Gastroesophageal sphincter (tissue), 4 donors: Measurements from ENCODE around the gene ADAMTS3. TPM values are rescaled to one million over a fixed set of nuclear protein-coding genes. Genes with fewer than 3 reads are reported as not detected.

Experiments used
- ATAC-seq: fragments of 150-250 bp; one replicate; pipeline ENCODE4 v1.9.1; 2016; ENCODE audit warnings: mild to moderate bottlenecking, moderate library complexity
- H3K27ac ChIP-seq, 4 donors: fragments of 200-600 bp; sonication (generic) in 3 of 4; 1 replicate in 3 of 4; 2 replicates in 1 of 4; pipeline ENCODE4 v1.5.1; 2016 to 2019
- H3K27me3 ChIP-seq: fragments of 200-600 bp; sonication (generic); one replicate; pipeline ENCODE4 v1.5.1; 2019
- H3K36me3 ChIP-seq, 2 donors: fragments of 200-600 bp; sonication (generic); one replicate each; pipeline ENCODE4 v1.5.1; 2019; ENCODE audit warnings: control low read depth in 1 of 2
- H3K4me1 ChIP-seq, 3 donors: fragments of 200-600 bp; sonication (generic); 1 replicate in 2 of 3; 2 replicates in 1 of 3; pipeline ENCODE4 v1.5.1; 2016 to 2019; ENCODE audit warnings: control low read depth in 2 of 3
- H3K4me3 ChIP-seq, 2 donors: fragments of 200-600 bp; sonication (generic); one replicate each; pipeline ENCODE4 v1.5.1; 2019; ENCODE audit warnings: mild to moderate bottlenecking in 1 of 2, moderate library complexity in 1 of 2
- H3K9me3 ChIP-seq, 3 donors: fragments of 200-600 bp; sonication (generic); one replicate each; pipeline ENCODE4 v1.5.1; 2017 to 2019; ENCODE audit warnings: control low read depth in 2 of 3
- CTCF ChIP-seq, 4 experiments: fragments of 200-600 bp in 2 of 4; fragments of 450-650 bp in 2 of 4; sonication (generic) in 1 of 4; IDR thresholded peaks; one replicate each; pipeline ENCODE4 v1.5.1; 2017 to 2019; ENCODE audit warnings: antibody characterized with exemption in 4 of 4, mild to moderate bottlenecking in 2 of 4, moderate library complexity in 2 of 4
- EP300 ChIP-seq: sonication (generic); formaldehyde crosslinking; IDR thresholded peaks from one replicate; pipeline ENCODE4 v1.6.1; 2017; ENCODE audit warnings: antibody characterized with exemption, mild to moderate bottlenecking
- POLR2A ChIP-seq, 2 donors: fragments of 450-650 bp; IDR thresholded peaks; one replicate each; pipeline ENCODE4 v1.6.1; 2017; ENCODE audit warnings: antibody characterized with exemption in 2 of 2, mild to moderate bottlenecking in 2 of 2, moderate library complexity in 1 of 2
- POLR2AphosphoS5 ChIP-seq: sonication (generic); formaldehyde crosslinking; IDR thresholded peaks from one replicate; pipeline ENCODE4 v1.6.1; 2017; ENCODE audit warnings: antibody characterized with exemption
- WGBS, 2 donors: methylation state at CpG; one replicate each; pipeline ENCODE4 v1.1.5; 2018; ENCODE audit warnings: low coverage in 1 of 2; 5-methylcytosine and 5-hydroxymethylcytosine counted together
- total RNA-seq, 4 donors: library from RNA; depleted of rRNA; stranded (reverse); fragments of >200 nt; gene quantifications; one replicate each; pipeline ENCODE4 v1.1.0, GENCODE V29; 2016

Gene ADAMTS3
- total RNA-seq, 4 donors from 2014 or later: 0.31 to 3.0 (median 1.1) TPM

GRCh38 chr4:72566464-72566972 lies 2.5 kb downstream of the ADAMTS3 start:
- no peak for ATAC-seq
- H3K27ac ChIP-seq: no peak overlapping the region

GRCh38 chr4:72564789-72565188 lies 4.2 kb downstream of the ADAMTS3 start:
- no peaks in the 10 kb centered on the region for H3K36me3 ChIP-seq
- H3K27ac ChIP-seq: no peak overlapping the region
- no peaks in the 10 kb centered on the region for H3K27me3 ChIP-seq
- 74 to 85% methylated on average over 2 of the region's 2 CpGs for WGBS, 2 donors
- H3K4me3 ChIP-seq: no peak overlapping the region
- TF ChIP-seq CTCF (IDR thresholded peaks at IDR 0.05): no peak
- TF ChIP-seq EP300: no peak
- no peak for TF ChIP-seq POLR2A (IDR thresholded peaks at IDR 0.05)
- no peak for TF ChIP-seq POLR2AphosphoS5
- H3K9me3 ChIP-seq: no peaks in the 10 kb centered on the region
- H3K4me1 ChIP-seq: peaks cover 0 to 24% (median 0%) of the 10 kb centered on the region in 3 donors
- no peak for ATAC-seq

More at GRCh38 chr4:72566464-72566972, 2.5 kb downstream of the ADAMTS3 start:
- no peaks in the 10 kb centered on the region for H3K9me3 ChIP-seq
- 43 to 79% methylated on average over 2 of the region's 2 CpGs for WGBS, 2 donors
- peaks cover 0 to 24% (median 0%) of the 10 kb centered on the region in 3 donors for H3K4me1 ChIP-seq
- no peak overlapping the region for H3K4me3 ChIP-seq
- no peaks in the 10 kb centered on the region for H3K27me3 ChIP-seq
- TF ChIP-seq CTCF (IDR thresholded peaks at IDR 0.05) (no peak), EP300 (no peak), POLR2AphosphoS5 (no peak), POLR2A (IDR thresholded peaks at IDR 0.05) (no peak)
- H3K36me3 ChIP-seq: no peaks in the 10 kb centered on the region

- H3K27me3 ChIP-seq: no peaks in the 10 kb centered on the region
- H3K27ac ChIP-seq: no peak overlapping the region
- no peaks in the 10 kb centered on the region for H3K36me3 ChIP-seq
- H3K9me3 ChIP-seq: no peaks in the 10 kb centered on the region
- peaks cover 0 to 19% (median 0%) of the 10 kb centered on the region in 3 donors for H3K4me1 ChIP-seq
- TF ChIP-seq CTCF (IDR thresholded peaks at IDR 0.05): no peak
- TF ChIP-seq EP300: no peak
- TF ChIP-seq POLR2A (IDR thresholded peaks at IDR 0.05): no peak
- TF ChIP-seq POLR2AphosphoS5: no peak
- H3K4me3 ChIP-seq: no peak overlapping the region
- 50 to 90% methylated on average over 1 of the region's 1 CpG for WGBS, 2 donors
- ATAC-seq: peak; percentile 35
Observed at GRCh38 chr4:72564184-72564583, 4.8 kb downstream of the ADAMTS3 start.

GRCh38 chr4:72558655-72559054 lies 10.4 kb downstream of the ADAMTS3 start:
- H3K4me3 ChIP-seq: no peak overlapping the region
- H3K27ac ChIP-seq: no peak overlapping the region
- 89 to 90% methylated on average over 1 of the region's 1 CpG for WGBS, 2 donors
- no peak for ATAC-seq
- no peaks in the 10 kb centered on the region for H3K27me3 ChIP-seq
- TF ChIP-seq CTCF (IDR thresholded peaks at IDR 0.05) (no peak), POLR2AphosphoS5 (no peak), POLR2A (IDR thresholded peaks at IDR 0.05) (no peak), EP300 (no peak)
- H3K9me3 ChIP-seq: no peaks in the 10 kb centered on the region
- H3K4me1 ChIP-seq: no peaks in the 10 kb centered on the region
- H3K36me3 ChIP-seq: no peaks in the 10 kb centered on the region

GRCh38 chr4:72557021-72557420 lies 12.0 kb downstream of the ADAMTS3 start:
- Histone ChIP-seq H3K27ac (no peak overlapping the region), H3K27me3 (no peaks in the 10 kb centered on the region), H3K4me1 (no peaks in the 10 kb centered on the region), H3K4me3 (no peak overlapping the region), H3K9me3 (no peaks in the 10 kb centered on the region), H3K36me3 (no peaks in the 10 kb centered on the region)
- no peak for ATAC-seq
- no peak for TF ChIP-seq POLR2AphosphoS5
- no peak for TF ChIP-seq EP300
- no peak for TF ChIP-seq POLR2A (IDR thresholded peaks at IDR 0.05)
- TF ChIP-seq CTCF (IDR thresholded peaks at IDR 0.05): no peak
- 49 to 60% methylated on average over 4 to 5 of the region's 5 CpGs for WGBS, 2 donors
